IMR-90 (cell line): ENCODE results near the gene SRRM4. TPM values are rescaled to one million over a fixed set of nuclear protein-coding genes. Genes with fewer than 3 reads are reported as not detected.

Experiments used
- ATAC-seq: fragments of 200-7000 bp; cut with Tn5 transposase; 2 replicates; pipeline ENCODE4 v1.9.1; 2020; ENCODE audit warnings: low read depth, mild to moderate bottlenecking, moderate library complexity
- BruUV-seq: library from RNA; stranded (reverse); fragments of 400-500 nt; replicated peaks from 2 replicates; lab custom pipeline; 2021; lab: Mats Ljungman, UMichigan
- CTCF ChIA-PET: fragments of 300-600 bp; formaldehyde crosslinking; extraction: SDS; loops from one replicate; lab custom pipeline; 2021; ENCODE audit warnings: antibody characterized with exemption; lab: Yijun Ruan, JAX
- POLR2A ChIA-PET: fragments of 300-600 bp; sonication (Branson Sonifier 250); formaldehyde crosslinking; loops from one replicate; lab custom pipeline; 2022; ENCODE audit warnings: antibody characterized with exemption; ENCODE audit not compliant: unreplicated experiment; lab: Charles Lee
- DNase-seq: peaks from one replicate; pipeline ENCODE4 v3.0.0; 2013
- H2AFZ ChIP-seq: replicated peaks from 2 replicates; pipeline ENCODE3; 2013; ENCODE audit warnings: low read length, mild to moderate bottlenecking; ENCODE audit not compliant: poor library complexity
- H2AK5ac ChIP-seq: 2 replicates; pipeline ENCODE4 v1.6.1; 2013; ENCODE audit warnings: low read depth, low read length, inconsistent platforms
- H2AK9ac ChIP-seq: replicated peaks from 2 replicates; pipeline ENCODE3; 2013; ENCODE audit warnings: mild to moderate bottlenecking, low read depth, low read length, moderate library complexity; ENCODE audit not compliant: poor library complexity
- H2BK120ac ChIP-seq: 2 replicates; pipeline ENCODE4 v1.6.1; 2013; ENCODE audit warnings: low read depth, low read length, inconsistent platforms
- H2BK15ac ChIP-seq: 3 replicates; pipeline ENCODE4 v1.6.1; 2013; ENCODE audit warnings: low read depth, low read length, inconsistent platforms
- H2BK20ac ChIP-seq: 2 replicates; pipeline ENCODE4 v1.6.1; 2013; ENCODE audit warnings: low read depth, mild to moderate bottlenecking, inconsistent platforms, low read length, moderate library complexity
- H2BK5ac ChIP-seq: 2 replicates; pipeline ENCODE4 v1.6.1; 2013; ENCODE audit warnings: mild to moderate bottlenecking, low read depth, low read length, inconsistent platforms; ENCODE audit not compliant: poor library complexity, severe bottlenecking
- H3K14ac ChIP-seq: replicated peaks from 2 replicates; pipeline ENCODE4 v1.6.1; 2013; ENCODE audit warnings: low read depth, low read length, inconsistent platforms
- H3K18ac ChIP-seq: 2 replicates; pipeline ENCODE4 v1.6.1; 2013; ENCODE audit warnings: low read depth, low read length, control low read depth
- H3K23ac ChIP-seq: 2 replicates; pipeline ENCODE4 v1.6.1; 2013; ENCODE audit warnings: low read depth, low read length, inconsistent platforms
- H3K27ac ChIP-seq: 2 replicates; pipeline ENCODE4 v1.5.1; 2013; ENCODE audit warnings: mild to moderate bottlenecking, control low read depth, low read length; ENCODE audit not compliant: insufficient read depth
- H3K27me3 ChIP-seq: 2 replicates; pipeline ENCODE4 v1.6.1; 2013; ENCODE audit warnings: low read length; ENCODE audit not compliant: control insufficient read depth, insufficient read depth
- H3K36me3 ChIP-seq: 2 replicates; pipeline ENCODE4 v1.6.1; 2013; ENCODE audit warnings: low read length, mixed read lengths; ENCODE audit not compliant: control insufficient read depth, insufficient read depth
- H3K4ac ChIP-seq: 2 replicates; pipeline ENCODE4 v1.6.1; 2013; ENCODE audit warnings: low read depth, low read length, inconsistent platforms
- H3K4me1 ChIP-seq: 2 replicates; pipeline ENCODE4 v1.6.1; 2013; ENCODE audit warnings: low read length, mixed read lengths; ENCODE audit not compliant: control insufficient read depth, insufficient read depth
- H3K4me2 ChIP-seq: 2 replicates; pipeline ENCODE4 v1.6.1; 2013; ENCODE audit warnings: low read depth, mild to moderate bottlenecking, control low read depth, low read length, moderate library complexity
- H3K4me3 ChIP-seq: 2 replicates; pipeline ENCODE4 v1.5.1; 2013; ENCODE audit warnings: low read depth, mild to moderate bottlenecking, control low read depth, low read length, moderate library complexity; ENCODE audit not compliant: insufficient read depth
- H3K56ac ChIP-seq: 2 replicates; pipeline ENCODE4 v1.6.1; 2013; ENCODE audit warnings: low read length, inconsistent platforms; ENCODE audit not compliant: insufficient read depth; ENCODE audit errors: extremely low read depth
- H3K79me1 ChIP-seq, 2 experiments: 2 replicates each; pipeline ENCODE4 v1.6.1; 2013; ENCODE audit warnings: low read length in 2 of 2, inconsistent platforms in 1 of 2, low read depth in 1 of 2
- H3K9ac ChIP-seq: 2 replicates; pipeline ENCODE4 v1.6.1; 2013; ENCODE audit warnings: low read depth, low read length, control low read depth
- H3K9me1 ChIP-seq: 2 replicates; pipeline ENCODE4 v1.6.1; 2013; ENCODE audit warnings: low read length, inconsistent platforms; ENCODE audit not compliant: insufficient read depth
- H3K9me3 ChIP-seq: 2 replicates; pipeline ENCODE4 v1.6.1; 2013; ENCODE audit warnings: low read length; ENCODE audit not compliant: control insufficient read depth, insufficient read depth
- H4K20me1 ChIP-seq: 2 replicates; pipeline ENCODE4 v1.6.1; 2013; ENCODE audit warnings: low read length, inconsistent platforms; ENCODE audit not compliant: insufficient read depth
- H4K5ac ChIP-seq: 2 replicates; pipeline ENCODE4 v1.6.1; 2013; ENCODE audit warnings: mild to moderate bottlenecking, low read depth, low read length, control low read depth
- H4K8ac ChIP-seq, 2 experiments: 2 replicates each; pipeline ENCODE4 v1.6.1; 2013; ENCODE audit warnings: low read depth in 2 of 2, low read length in 2 of 2, control low read depth in 1 of 2, inconsistent platforms in 1 of 2
- H4K91ac ChIP-seq: 2 replicates; pipeline ENCODE4 v1.6.1; 2013; ENCODE audit warnings: low read depth, low read length, inconsistent platforms; ENCODE audit not compliant: insufficient read depth
- BHLHE40 ChIP-seq: fragments of 150-350 bp; IDR thresholded peaks from 2 replicates; pipeline ENCODE4 v1.6.1; 2016; ENCODE audit warnings: mild to moderate bottlenecking, low read depth, low read length
- ELK1 ChIP-seq: fragments of 150-350 bp; IDR thresholded peaks from 2 replicates; pipeline ENCODE4 v1.6.1; 2016; ENCODE audit warnings: low read depth, mild to moderate bottlenecking, low read length, moderate library complexity, borderline replicate concordance
- POLR2A ChIP-seq: IDR thresholded peaks from 2 replicates; pipeline ENCODE4 v1.6.1; 2012; ENCODE audit warnings: mild to moderate bottlenecking, low read depth, low read length
- RCOR1 ChIP-seq: IDR thresholded peaks from 2 replicates; pipeline ENCODE4 v1.6.1; 2012; ENCODE audit warnings: mild to moderate bottlenecking, low read length, improper control_type of control experiment; ENCODE audit not compliant: insufficient replicate concordance
- SMC3 ChIP-seq: fragments of 150-350 bp; IDR thresholded peaks from 2 replicates; pipeline ENCODE4 v1.6.1; 2016; ENCODE audit warnings: low read depth, mild to moderate bottlenecking, antibody characterized with exemption, low read length, moderate library complexity
- USF2 ChIP-seq: fragments of 150-350 bp; IDR thresholded peaks from 2 replicates; pipeline ENCODE4 v1.6.1; 2017; ENCODE audit warnings: mild to moderate bottlenecking, antibody characterized with exemption, low read length, low read depth
- WGBS, 2 experiments: methylation state at CpG; one replicate each; pipeline versions ENCODE4 v1.1.5 to v1.1.7; 2013; ENCODE audit warnings: missing lambda C conversion rate in 2 of 2; ENCODE audit not compliant: insufficient read length in 1 of 2; ENCODE audit errors: extremely low coverage in 2 of 2; 5-methylcytosine and 5-hydroxymethylcytosine counted together
- dilution Hi-C: fragments of 300-500 bp; cut with HindIII; formaldehyde crosslinking; loops from one replicate; pipeline ENCODE4 v1.14.3; 2018; ENCODE audit warnings: low sequenced_read_pairs; ENCODE audit not compliant: unreplicated experiment
- in situ Hi-C: fragments of 300-500 bp; cut with MboI; formaldehyde crosslinking; loops from 3 replicates; pipeline ENCODE4 v1.14.3; 2019; ENCODE audit warnings: low sequenced_read_pairs, inconsistent platforms, mixed read lengths
- intact Hi-C: fragments of 100-400 bp; cut with micrococcal nuclease; formaldehyde crosslinking; loops from 2 replicates; pipeline ENCODE4 v1.10.0; 2022
- polyA plus RNA-seq, 3 experiments: library from polyadenylated mRNA; depleted of rRNA; stranded (reverse); fragments of >200 nt; gene quantifications; 2 replicates each; pipeline ENCODE4 v1.2.3, GENCODE V29; 2012; ENCODE audit warnings: low replicate concordance in 1 of 3
- total RNA-seq: library from RNA; depleted of rRNA; stranded (reverse); fragments of >200 nt; gene quantifications from 2 replicates; pipeline ENCODE4 v1.2.3, GENCODE V29; 2012

The SRRM4 gene
- total and polyA plus RNA-seq, 2 of the 4 experiments (the other 2 are of a cell fraction) = not detected

- no peaks in the 10 kb centered on the region for H3K9me3 ChIP-seq
- ChIA-PET CTCF (no interaction called here), POLR2A (no interaction called here)
- no peak overlapping the region for H3K23ac ChIP-seq
- no peak overlapping the region for H2BK20ac ChIP-seq
- H4K5ac ChIP-seq = no peak overlapping the region
- WGBS, 2 experiments = 67% methylated on average over 1 of the region's 9 CpGs; no CpG with 5 or more reads in 1 of the 2 experiments
- H4K91ac ChIP-seq = no peak overlapping the region
- no peak for ATAC-seq
- intact Hi-C loops = no loop called here
- no peak overlapping the region for H3K4me2 ChIP-seq
- no peaks in the 10 kb centered on the region for H3K27me3 ChIP-seq
- H3K36me3 ChIP-seq = no peaks in the 10 kb centered on the region
- no peak overlapping the region for H2BK5ac ChIP-seq
- H2BK15ac ChIP-seq = no peak overlapping the region
- no peak overlapping the region for H4K8ac ChIP-seq
- H3K9ac ChIP-seq = no peak overlapping the region
- H3K4ac ChIP-seq = no peak overlapping the region
- H2AK9ac ChIP-seq = no peak overlapping the region
- H2AFZ ChIP-seq = no peak overlapping the region
- no peak overlapping the region for H2BK120ac ChIP-seq
- no peaks in the 10 kb centered on the region for H3K79me1 ChIP-seq
- no peak overlapping the region for H3K18ac ChIP-seq
- dilution Hi-C loops = no loop called here
- no TSS peak for BruUV-seq
- H3K4me1 ChIP-seq = 0 out of 2 replicates have a peak, but pooled peaks cover 2% of the 10 kb centered on the region
- H4K20me1 ChIP-seq = no peaks in the 10 kb centered on the region
- in situ Hi-C loops = no loop called here
- no peak overlapping the region for H3K27ac ChIP-seq
- no peak overlapping the region for H3K4me3 ChIP-seq
- no peak for DNase-seq
- TF ChIP-seq BHLHE40 = no peak
- no peak for TF ChIP-seq SMC3
- TF ChIP-seq RCOR1 = no peak
- TF ChIP-seq ELK1 = no peak
- no peak for TF ChIP-seq USF2
- TF ChIP-seq POLR2A = no peak
- H3K56ac ChIP-seq = no peak overlapping the region
- H2AK5ac ChIP-seq = no peak overlapping the region
- H3K9me1 ChIP-seq = no peaks in the 10 kb centered on the region
- no peak overlapping the region for H3K14ac ChIP-seq
Observed at GRCh38 chr12:119201789-119202543, 220.6 kb downstream of the SRRM4 start.
